Muscle of back (tissue), 11 donors: ENCODE results near the gene SLC35F6. TPM values are rescaled to one million over a fixed set of nuclear protein-coding genes. Genes with fewer than 3 reads are reported as not detected.
"Not testable (repeated sequence)": the region's sequence is repeated elsewhere in the genome, so short reads cannot be mapped to it uniquely, and the experiment has no call there.

Experiments used
- DNase-seq, 3 donors: peaks; one replicate each; pipeline versions ENCODE4 v3.0.0 to v3.0.0-alpha.2; 2013
- polyA plus RNA-seq, 10 donors: library from polyadenylated mRNA; unstranded; fragments of 120-200 nt; gene quantifications; one replicate each; pipeline ENCODE4 v1.2.1, GENCODE V29; 2013; ENCODE audit not compliant: insufficient read length in 10 of 10

Gene SLC35F6
- polyA plus RNA-seq, 10 donors = 7.5 to 10.0 (median 8.5) TPM

- no peak for DNase-seq
Measured at GRCh38 chr2:26729311-26729710, 34.8 kb upstream of the SLC35F6 start.

- DNase-seq = no peak
Measured at GRCh38 chr2:26730549-26731344, 33.3 kb upstream of the SLC35F6 start.

DNA sequence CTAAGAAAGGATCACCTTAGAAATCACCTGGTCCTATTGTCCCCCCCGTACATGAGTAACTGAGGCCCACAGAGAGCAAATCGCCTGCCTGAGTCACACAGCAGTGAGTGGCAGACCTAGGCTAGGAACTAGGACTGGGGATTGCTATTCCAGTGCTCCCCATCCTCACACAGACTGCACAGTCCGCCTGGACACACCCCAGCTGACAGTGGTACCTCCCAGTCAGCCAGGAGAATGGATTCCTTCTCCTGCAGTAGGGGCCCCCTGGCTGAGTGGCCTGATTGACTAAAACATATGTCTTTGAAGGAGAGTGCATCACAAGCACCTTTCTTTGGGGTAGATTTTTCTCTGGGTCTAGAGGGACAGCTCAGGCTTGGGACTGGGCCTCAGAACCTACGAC is 32.4 kb upstream of the SLC35F6 start:
- DNase-seq = no peak

- no peak for DNase-seq
Measured at GRCh38 chr2:26732446-26732845, 31.6 kb upstream of the SLC35F6 start.

- DNase-seq = no peak
Measured at GRCh38 chr2:26733413-26733812, 30.7 kb upstream of the SLC35F6 start.

- DNase-seq = no peak
Measured at GRCh38 chr2:26735097-26735496, 29.0 kb upstream of the SLC35F6 start.

DNA sequence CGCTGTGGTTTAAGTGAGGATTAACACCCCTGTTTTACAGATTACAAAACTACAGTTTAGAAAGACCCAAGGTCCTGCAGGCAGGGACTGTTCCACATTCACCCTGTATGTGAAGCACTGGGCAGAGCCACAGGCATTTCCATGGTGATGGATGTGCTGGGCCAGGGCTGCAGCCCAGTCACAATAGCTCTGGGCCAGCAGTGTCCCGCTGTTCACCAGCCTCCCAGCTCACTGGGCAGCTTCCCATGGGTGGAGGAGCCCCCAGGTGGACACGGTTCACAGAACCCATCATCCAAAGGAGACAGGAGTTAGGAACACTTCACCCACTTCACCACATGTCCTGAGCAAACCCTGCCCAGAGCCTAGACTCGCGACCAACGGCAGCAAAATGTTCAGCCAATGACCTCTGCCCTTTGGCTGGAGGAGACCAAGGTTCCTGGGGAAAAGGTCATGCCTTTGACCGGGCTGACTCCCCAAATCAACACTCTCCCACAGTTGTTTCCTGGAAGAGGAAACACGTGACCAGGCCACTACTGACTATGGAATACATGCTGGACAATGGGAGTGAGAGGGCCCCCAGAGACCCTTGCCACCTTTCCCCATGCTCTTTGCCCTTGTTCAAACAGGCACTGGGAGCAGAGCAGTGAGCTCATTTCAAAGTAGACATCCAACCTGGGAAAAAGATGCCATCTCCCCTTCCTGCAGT is 28.0 kb upstream of the SLC35F6 start:
- DNase-seq = no peak

- no peak for DNase-seq
Measured at GRCh38 chr2:26737221-26737620, 26.9 kb upstream of the SLC35F6 start.

- no peak for DNase-seq
Measured at GRCh38 chr2:26738481-26738880, 25.6 kb upstream of the SLC35F6 start.

- DNase-seq = no peak
Measured at GRCh38 chr2:26739514-26739913, 24.6 kb upstream of the SLC35F6 start.

DNA sequence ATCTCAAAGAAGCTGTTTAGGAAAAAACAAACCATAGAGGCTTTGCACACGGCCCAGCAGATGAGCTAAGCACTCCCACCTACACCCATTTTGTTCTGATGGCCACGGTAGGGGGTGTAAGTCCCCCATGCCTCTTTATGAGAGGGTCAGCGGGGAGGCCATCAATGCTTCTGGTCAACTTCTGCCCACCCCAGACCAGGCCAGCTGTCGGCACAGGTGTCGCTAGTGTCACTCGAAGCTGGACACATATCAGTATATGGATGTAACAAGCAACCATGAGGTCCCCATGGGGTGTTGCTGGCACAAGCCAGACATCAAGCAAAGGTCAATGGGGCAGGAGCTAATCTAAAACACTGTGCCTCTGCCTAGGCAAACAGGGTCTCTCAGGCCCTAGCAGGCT is 23.7 kb upstream of the SLC35F6 start:
- DNase-seq = no peak

GRCh38 chr2:26740890-26741302 is 23.2 kb upstream of the SLC35F6 start:
- DNase-seq = peak in 1 of 3 donors; percentile 37

- no peak for DNase-seq
Measured at GRCh38 chr2:26742048-26742770, 21.9 kb upstream of the SLC35F6 start.

- no peak for DNase-seq
Measured at GRCh38 chr2:26743852-26744251, 20.2 kb upstream of the SLC35F6 start.

DNA sequence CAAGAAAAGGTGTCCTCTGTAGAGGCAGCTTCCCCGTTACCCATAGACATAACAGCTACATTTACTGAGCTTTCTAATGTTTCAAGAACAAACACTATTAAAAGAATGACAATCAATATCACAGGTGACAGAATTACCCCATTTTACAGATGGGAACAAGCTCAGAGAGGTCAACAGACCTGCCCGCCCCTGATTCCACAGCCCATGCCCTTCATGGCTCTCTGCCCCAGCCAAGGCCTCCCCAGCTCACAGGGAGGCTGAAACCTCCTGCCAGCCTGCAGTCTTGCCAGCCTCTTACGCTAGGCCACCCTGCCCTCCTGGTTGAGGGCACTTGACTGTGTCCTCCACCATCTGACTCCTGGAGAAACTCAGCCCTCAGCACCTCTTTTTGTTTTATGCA is 19.1 kb upstream of the SLC35F6 start:
- no peak for DNase-seq

DNA sequence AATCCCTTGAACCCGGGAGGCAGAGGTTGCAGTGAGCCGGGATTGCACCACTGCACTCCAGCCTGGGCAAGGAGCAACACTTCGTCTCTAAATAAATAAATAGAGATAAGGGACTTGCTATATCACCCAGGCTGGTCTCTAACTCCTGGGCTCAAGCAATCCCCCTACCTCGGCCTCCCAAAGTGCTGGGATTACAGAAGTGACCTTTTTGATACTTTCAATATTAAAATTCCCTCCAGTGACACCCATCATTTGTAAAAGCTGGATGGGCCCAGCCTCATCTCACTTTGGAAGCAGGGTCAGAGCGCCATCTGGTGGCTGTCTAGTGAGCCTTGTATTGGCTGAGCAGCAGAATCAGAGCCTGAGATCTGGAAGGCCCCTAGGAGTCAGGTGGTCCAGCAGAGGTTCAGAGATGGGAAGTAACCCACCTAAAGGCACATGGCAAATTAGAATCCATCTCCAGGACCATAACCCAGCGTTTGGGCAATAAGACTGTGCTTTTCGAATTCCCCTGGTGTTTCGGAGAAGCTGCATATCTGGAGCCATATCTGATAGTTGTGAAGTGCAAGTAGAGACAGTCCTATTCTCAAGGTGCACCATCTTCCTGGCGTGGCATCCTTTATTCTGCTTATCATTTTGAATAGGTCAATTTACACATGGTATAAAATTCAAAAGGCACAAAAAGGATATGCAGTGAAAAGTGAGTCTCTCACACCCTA is 18.3 kb upstream of the SLC35F6 start:
- DNase-seq = peak; percentile 69 to 84 (median 82)

GRCh38 chr2:26746934-26747333 is 17.1 kb upstream of the SLC35F6 start:
- DNase-seq = no peak

DNA sequence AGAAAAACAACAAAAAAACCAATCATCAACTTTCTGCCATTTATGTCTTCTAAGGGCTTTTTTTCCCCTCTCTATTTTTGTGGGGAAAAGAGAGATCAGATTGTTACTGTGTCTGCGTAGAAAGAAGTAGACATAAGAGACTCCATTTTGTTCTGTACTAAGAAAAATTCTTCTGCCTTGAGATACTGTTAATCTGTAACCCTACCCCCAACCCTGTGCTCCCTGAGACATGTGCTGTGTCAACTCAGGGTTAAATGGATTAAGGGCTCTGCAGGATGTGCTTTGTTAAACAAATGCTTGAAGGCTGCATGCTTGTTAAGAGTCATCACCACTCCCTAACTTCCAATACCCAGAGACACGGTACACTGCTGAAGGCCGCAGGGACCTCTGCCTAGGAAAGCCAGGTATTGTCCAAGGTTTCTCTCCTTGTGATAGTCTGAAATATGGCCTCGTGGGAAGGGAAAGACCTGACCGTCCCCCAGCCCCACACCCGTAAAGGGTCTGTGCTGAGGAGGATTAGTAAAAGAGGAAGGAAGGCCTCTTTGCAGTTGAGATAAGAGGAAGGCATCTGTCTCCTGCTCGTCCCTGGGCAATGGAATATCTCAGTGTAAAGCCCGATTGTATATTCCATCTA is 14.2 kb upstream of the SLC35F6 start:
- DNase-seq = not testable (repeated sequence)

DNA sequence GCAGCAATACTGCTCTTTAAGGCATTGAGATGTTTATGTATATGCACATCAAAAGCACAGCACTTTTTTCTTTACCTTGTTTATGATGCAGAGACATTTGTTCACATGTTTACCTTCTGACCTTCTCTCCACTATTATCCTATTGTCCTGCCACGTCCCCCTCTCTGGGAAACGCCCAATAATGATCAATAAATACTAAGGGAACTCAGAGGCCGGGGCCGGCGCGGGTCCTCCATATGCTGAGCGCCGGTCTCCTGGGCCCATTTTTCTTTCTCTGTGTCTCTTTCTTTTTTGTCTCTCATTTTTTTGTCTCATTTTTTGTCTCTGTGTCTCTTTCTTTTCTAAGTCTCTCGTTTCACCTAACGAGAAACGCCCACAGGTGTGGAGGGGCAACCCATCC is 13.6 kb upstream of the SLC35F6 start:
- not testable (repeated sequence) for DNase-seq

- DNase-seq = no peak
Measured at GRCh38 chr2:26752656-26753055, 11.4 kb upstream of the SLC35F6 start.

DNA sequence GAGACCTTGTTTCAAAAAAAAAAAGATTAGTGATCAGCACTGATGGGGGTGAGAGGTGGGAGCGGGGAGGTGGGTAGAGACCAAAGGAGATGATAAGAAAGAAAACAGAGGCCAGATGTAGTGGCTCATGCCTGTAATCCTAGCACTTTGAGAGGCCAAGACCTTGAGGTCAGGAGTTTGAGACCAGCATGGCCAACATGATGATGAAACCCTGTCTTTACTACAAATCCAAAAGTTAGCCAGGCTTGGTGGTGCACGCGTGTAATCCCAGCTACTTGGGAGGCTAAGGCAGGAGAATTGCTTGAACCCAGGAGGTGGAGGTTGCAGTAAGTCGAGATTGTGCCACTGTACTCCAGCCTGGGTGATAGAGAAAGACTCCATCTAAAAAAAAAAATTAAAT is 9.5 kb upstream of the SLC35F6 start:
- DNase-seq = no peak
